Gastroesophageal sphincter (tissue), 4 donors: ENCODE measurements around the gene DEGS1. TPM values are rescaled to one million over a fixed set of nuclear protein-coding genes. Genes with fewer than 3 reads are reported as not detected.

Experiments used
- ATAC-seq: fragments of 150-250 bp; one replicate; pipeline ENCODE4 v1.9.1; 2016; ENCODE audit warnings: mild to moderate bottlenecking, moderate library complexity
- H3K27ac ChIP-seq, 4 donors: fragments of 200-600 bp; sonication (generic) in 3 of 4; 1 replicate in 3 of 4; 2 replicates in 1 of 4; pipeline ENCODE4 v1.5.1; 2016 to 2019
- H3K27me3 ChIP-seq: fragments of 200-600 bp; sonication (generic); one replicate; pipeline ENCODE4 v1.5.1; 2019
- H3K36me3 ChIP-seq, 2 donors: fragments of 200-600 bp; sonication (generic); one replicate each; pipeline ENCODE4 v1.5.1; 2019; ENCODE audit warnings: control low read depth in 1 of 2
- H3K4me1 ChIP-seq, 3 donors: fragments of 200-600 bp; sonication (generic); 1 replicate in 2 of 3; 2 replicates in 1 of 3; pipeline ENCODE4 v1.5.1; 2016 to 2019; ENCODE audit warnings: control low read depth in 2 of 3
- H3K4me3 ChIP-seq, 2 donors: fragments of 200-600 bp; sonication (generic); one replicate each; pipeline ENCODE4 v1.5.1; 2019; ENCODE audit warnings: mild to moderate bottlenecking in 1 of 2, moderate library complexity in 1 of 2
- H3K9me3 ChIP-seq, 3 donors: fragments of 200-600 bp; sonication (generic); one replicate each; pipeline ENCODE4 v1.5.1; 2017 to 2019; ENCODE audit warnings: control low read depth in 2 of 3
- CTCF ChIP-seq, 4 experiments: fragments of 200-600 bp in 2 of 4; fragments of 450-650 bp in 2 of 4; sonication (generic) in 1 of 4; IDR thresholded peaks; one replicate each; pipeline ENCODE4 v1.5.1; 2017 to 2019; ENCODE audit warnings: antibody characterized with exemption in 4 of 4, mild to moderate bottlenecking in 2 of 4, moderate library complexity in 2 of 4
- EP300 ChIP-seq: sonication (generic); formaldehyde crosslinking; IDR thresholded peaks from one replicate; pipeline ENCODE4 v1.6.1; 2017; ENCODE audit warnings: antibody characterized with exemption, mild to moderate bottlenecking
- POLR2A ChIP-seq, 2 donors: fragments of 450-650 bp; IDR thresholded peaks; one replicate each; pipeline ENCODE4 v1.6.1; 2017; ENCODE audit warnings: antibody characterized with exemption in 2 of 2, mild to moderate bottlenecking in 2 of 2, moderate library complexity in 1 of 2
- POLR2AphosphoS5 ChIP-seq: sonication (generic); formaldehyde crosslinking; IDR thresholded peaks from one replicate; pipeline ENCODE4 v1.6.1; 2017; ENCODE audit warnings: antibody characterized with exemption
- WGBS, 2 donors: methylation state at CpG; one replicate each; pipeline ENCODE4 v1.1.5; 2018; ENCODE audit warnings: low coverage in 1 of 2; 5-methylcytosine and 5-hydroxymethylcytosine counted together
- total RNA-seq, 4 donors: library from RNA; depleted of rRNA; stranded (reverse); fragments of >200 nt; gene quantifications; one replicate each; pipeline ENCODE4 v1.1.0, GENCODE V29; 2016

DEGS1 gene
- total RNA-seq, 4 donors from 2014 or later = 118 to 150 (median 138) TPM

GRCh38 chr1:224162768-224163167, 20.3 kb upstream of the DEGS1 start:
- 88 to 96% methylated on average over 3 to 7 of the region's 8 CpGs for WGBS, 2 donors
- Histone ChIP-seq H3K27ac (no peak overlapping the region), H3K27me3 (no peaks in the 10 kb centered on the region), H3K36me3 (peaks cover 0 to 36% of the 10 kb centered on the region in 2 donors), H3K4me3 (no peak overlapping the region), H3K4me1 (no peaks in the 10 kb centered on the region), H3K9me3 (no peaks in the 10 kb centered on the region)
- no peak for ATAC-seq
- TF ChIP-seq POLR2AphosphoS5 (no peak), EP300 (no peak), POLR2A (IDR thresholded peaks at IDR 0.05) (no peak), CTCF (IDR thresholded peaks at IDR 0.05) (no peak)

GRCh38 chr1:224163311-224163710, 19.7 kb upstream of the DEGS1 start:
- Histone ChIP-seq H3K4me3 (no peak overlapping the region), H3K27me3 (no peaks in the 10 kb centered on the region), H3K27ac (no peak overlapping the region), H3K36me3 (peaks cover 0 to 30% of the 10 kb centered on the region in 2 donors), H3K9me3 (no peaks in the 10 kb centered on the region), H3K4me1 (peaks cover 0 to 2% (median 0%) of the 10 kb centered on the region in 3 donors)
- 45 to 87% methylated on average over 2 of the region's 2 CpGs for WGBS, 2 donors
- ATAC-seq = no peak
- no peak for TF ChIP-seq POLR2A (IDR thresholded peaks at IDR 0.05)
- TF ChIP-seq POLR2AphosphoS5 = no peak
- no peak for TF ChIP-seq CTCF (IDR thresholded peaks at IDR 0.05)
- no peak for TF ChIP-seq EP300

GRCh38 chr1:224168859-224169380, 14.1 kb upstream of the DEGS1 start:
- H3K9me3 ChIP-seq = no peaks in the 10 kb centered on the region
- peak; percentile 58 for ATAC-seq
- peaks cover 0 to 15% (median 0%) of the 10 kb centered on the region in 3 donors for H3K4me1 ChIP-seq
- no peaks in the 10 kb centered on the region for H3K27me3 ChIP-seq
- TF ChIP-seq POLR2AphosphoS5 (peak; percentile 14), POLR2A (IDR thresholded peaks at IDR 0.05) (no peak)
- H3K36me3 ChIP-seq = no peaks in the 10 kb centered on the region
- H3K4me3 ChIP-seq = no peak overlapping the region
- H3K27ac ChIP-seq = peak overlapping the region in 2 of 4 donors; percentile 10 to 19
- WGBS, 2 donors = 18% methylated on average over 5 of the region's 5 CpGs; no CpG with 5 or more reads in 1 of the 2 donors

GRCh38 chr1:224169718-224170270, 13.2 kb upstream of the DEGS1 start:
- Histone ChIP-seq H3K9me3 (no peaks in the 10 kb centered on the region), H3K27me3 (no peaks in the 10 kb centered on the region), H3K27ac (peak overlapping the region in 1 of 4 donors; percentile 19), H3K4me1 (peaks cover 0 to 15% (median 0%) of the 10 kb centered on the region in 3 donors), H3K36me3 (no peaks in the 10 kb centered on the region), H3K4me3 (no peak overlapping the region)
- TF ChIP-seq EP300 (no peak), CTCF (IDR thresholded peaks at IDR 0.05) (no peak), POLR2AphosphoS5 (no peak), POLR2A (IDR thresholded peaks at IDR 0.05) (no peak)
- 83 to 90% methylated on average over 2 to 4 of the region's 4 CpGs for WGBS, 2 donors
- ATAC-seq = no peak

GRCh38 chr1:224170343-224170742, 12.7 kb upstream of the DEGS1 start:
- Histone ChIP-seq H3K4me1 (peaks cover 0 to 17% (median 0%) of the 10 kb centered on the region in 3 donors), H3K27ac (no peak overlapping the region)

More at GRCh38 chr1:224170343-224170742, 12.7 kb upstream of the DEGS1 start:
- WGBS, 2 donors = 82 to 87% methylated on average over 2 to 4 of the region's 4 CpGs
- no peaks in the 10 kb centered on the region for H3K27me3 ChIP-seq
- no peak for TF ChIP-seq EP300
- TF ChIP-seq POLR2AphosphoS5 = no peak
- TF ChIP-seq POLR2A (IDR thresholded peaks at IDR 0.05) = no peak
- no peak for TF ChIP-seq CTCF (IDR thresholded peaks at IDR 0.05)
- no peak overlapping the region for H3K4me3 ChIP-seq
- ATAC-seq = no peak
- no peaks in the 10 kb centered on the region for H3K36me3 ChIP-seq
- no peaks in the 10 kb centered on the region for H3K9me3 ChIP-seq
